A673 (cell line): ENCODE measurements around the gene GLCE. TPM values are rescaled to one million over a fixed set of nuclear protein-coding genes. Genes with fewer than 3 reads are reported as not detected.

Experiments
- BruUV-seq: library from RNA; stranded (reverse); fragments of 400-500 nt; replicated peaks from 2 replicates; lab custom pipeline; 2021; lab: Mats Ljungman, UMichigan
- CTCF ChIA-PET: fragments of 300-600 bp; sonication (Branson Sonifier 250); formaldehyde crosslinking; loops from one replicate; lab custom pipeline; 2022; ENCODE audit warnings: antibody characterized with exemption; lab: Charles Lee
- POLR2A ChIA-PET: fragments of 300-600 bp; sonication (Branson Sonifier 250); formaldehyde crosslinking; loops from one replicate; lab custom pipeline; 2022; ENCODE audit warnings: antibody characterized with exemption; ENCODE audit not compliant: low non-redundant PET; lab: Charles Lee
- DNase-seq: peaks from one replicate; pipeline ENCODE4 v3.0.0-alpha.2; 2015; ENCODE audit warnings: low spot score
- H3K27ac ChIP-seq: fragments of 200-600 bp; sonication (generic); 2 replicates; pipeline ENCODE4 v1.5.1; 2016; ENCODE audit warnings: mixed run types, low read depth, mild to moderate bottlenecking, mixed read lengths, antibody characterized with exemption, low read length; ENCODE audit not compliant: poor library complexity, severe bottlenecking
- H3K27me3 ChIP-seq: fragments of 200-600 bp; sonication (generic); replicated peaks from 2 replicates; pipeline ENCODE4 v1.6.1; 2017; ENCODE audit warnings: mixed run types, low read depth, mild to moderate bottlenecking, mixed read lengths, antibody characterized with exemption, low read length; ENCODE audit not compliant: insufficient read depth, poor library complexity
- H3K36me3 ChIP-seq: fragments of 200-600 bp; sonication (generic); 2 replicates; pipeline ENCODE4 v1.6.1; 2016; ENCODE audit warnings: mixed run types, mild to moderate bottlenecking, mixed read lengths, antibody characterized with exemption, low read length; ENCODE audit not compliant: insufficient read depth, poor library complexity, severe bottlenecking
- H3K4me1 ChIP-seq: fragments of 200-600 bp; sonication (generic); 2 replicates; pipeline ENCODE4 v1.6.1; 2017; ENCODE audit warnings: mixed run types, mild to moderate bottlenecking, mixed read lengths, antibody characterized with exemption, low read length; ENCODE audit not compliant: insufficient read depth, poor library complexity, severe bottlenecking
- H3K4me3 ChIP-seq: fragments of 200-600 bp; sonication (generic); 2 replicates; pipeline ENCODE4 v1.5.1; 2016; ENCODE audit warnings: low read depth, mixed run types, mild to moderate bottlenecking, mixed read lengths, low read length; ENCODE audit not compliant: poor library complexity, severe bottlenecking
- H3K9me3 ChIP-seq: fragments of 200-600 bp; sonication (generic); 2 replicates; pipeline ENCODE4 v1.6.1; 2016; ENCODE audit warnings: mixed run types, low read depth, mild to moderate bottlenecking, mixed read lengths, antibody characterized with exemption, low read length; ENCODE audit not compliant: poor library complexity, severe bottlenecking
- EZH2 ChIP-seq: fragments of 200-600 bp; sonication (generic); IDR thresholded peaks from 2 replicates; pipeline ENCODE4 v1.6.1; 2017; ENCODE audit warnings: borderline replicate concordance, low read depth, mild to moderate bottlenecking, mixed read lengths, antibody characterized with exemption, low read length; ENCODE audit not compliant: poor library complexity, severe bottlenecking
- intact Hi-C: fragments of 100-400 bp; cut with micrococcal nuclease; formaldehyde crosslinking; loops from one replicate; pipeline ENCODE4 v1.10.0; 2022; ENCODE audit not compliant: unreplicated experiment
- total RNA-seq: library from RNA; stranded (reverse); gene quantifications from 2 replicates; pipeline ENCODE4 v1.2.3, GENCODE V29; 2021
- TF ChIP-seq, protein P1 (sequence below): fragments of 300-800, 200-600 bp; sonication (generic); conservative IDR thresholded peaks from 2 replicates; pipeline ENCODE4 v1.5.1; 2017; ENCODE audit warnings: low read depth, mild to moderate bottlenecking, antibody characterized with exemption, low read length, moderate library complexity, mixed read lengths

Gene GLCE
- total RNA-seq, 1 experiment from 2014 or later, result 44.6 TPM

DNA sequence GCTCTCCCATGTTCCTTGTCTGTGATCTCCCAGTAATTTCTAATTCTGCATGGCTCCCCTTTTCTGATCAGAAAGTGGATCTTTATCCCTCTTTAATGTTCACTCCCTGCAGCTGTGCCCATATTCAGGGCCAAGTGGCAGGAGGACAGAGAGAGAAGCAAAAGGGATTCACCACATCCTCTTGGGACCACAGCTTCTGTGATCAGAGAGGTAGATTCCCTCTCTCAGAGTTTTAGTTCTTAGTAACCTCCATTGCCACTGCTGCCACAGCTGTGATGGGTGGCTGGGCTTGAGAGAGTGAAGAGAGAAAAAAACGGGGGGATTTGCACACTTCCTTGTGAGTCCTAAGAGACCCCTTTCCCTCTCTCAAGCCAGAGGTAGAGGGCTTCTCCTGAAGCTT lies 49.2 kb downstream of the GLCE start:
- DNase-seq, result no peak
- no peak overlapping the region for H3K27ac ChIP-seq
- TF ChIP-seq EZH2, result no peak
- TF ChIP-seq, protein P1, sequence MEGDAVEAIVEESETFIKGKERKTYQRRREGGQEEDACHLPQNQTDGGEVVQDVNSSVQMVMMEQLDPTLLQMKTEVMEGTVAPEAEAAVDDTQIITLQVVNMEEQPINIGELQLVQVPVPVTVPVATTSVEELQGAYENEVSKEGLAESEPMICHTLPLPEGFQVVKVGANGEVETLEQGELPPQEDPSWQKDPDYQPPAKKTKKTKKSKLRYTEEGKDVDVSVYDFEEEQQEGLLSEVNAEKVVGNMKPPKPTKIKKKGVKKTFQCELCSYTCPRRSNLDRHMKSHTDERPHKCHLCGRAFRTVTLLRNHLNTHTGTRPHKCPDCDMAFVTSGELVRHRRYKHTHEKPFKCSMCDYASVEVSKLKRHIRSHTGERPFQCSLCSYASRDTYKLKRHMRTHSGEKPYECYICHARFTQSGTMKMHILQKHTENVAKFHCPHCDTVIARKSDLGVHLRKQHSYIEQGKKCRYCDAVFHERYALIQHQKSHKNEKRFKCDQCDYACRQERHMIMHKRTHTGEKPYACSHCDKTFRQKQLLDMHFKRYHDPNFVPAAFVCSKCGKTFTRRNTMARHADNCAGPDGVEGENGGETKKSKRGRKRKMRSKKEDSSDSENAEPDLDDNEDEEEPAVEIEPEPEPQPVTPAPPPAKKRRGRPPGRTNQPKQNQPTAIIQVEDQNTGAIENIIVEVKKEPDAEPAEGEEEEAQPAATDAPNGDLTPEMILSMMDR, result no peak
- BruUV-seq, result no TSS peak
- H3K36me3 ChIP-seq, result no peaks in the 10 kb centered on the region
- H3K27me3 ChIP-seq, result no peaks in the 10 kb centered on the region
- no peaks in the 10 kb centered on the region for H3K4me1 ChIP-seq
- POLR2A ChIA-PET, result no interaction called here
- intact Hi-C loops, result no loop called here
- CTCF ChIA-PET, result no interaction called here
- peaks cover 4% of the 10 kb centered on the region for H3K9me3 ChIP-seq
- H3K4me3 ChIP-seq, result no peak overlapping the region

DNA sequence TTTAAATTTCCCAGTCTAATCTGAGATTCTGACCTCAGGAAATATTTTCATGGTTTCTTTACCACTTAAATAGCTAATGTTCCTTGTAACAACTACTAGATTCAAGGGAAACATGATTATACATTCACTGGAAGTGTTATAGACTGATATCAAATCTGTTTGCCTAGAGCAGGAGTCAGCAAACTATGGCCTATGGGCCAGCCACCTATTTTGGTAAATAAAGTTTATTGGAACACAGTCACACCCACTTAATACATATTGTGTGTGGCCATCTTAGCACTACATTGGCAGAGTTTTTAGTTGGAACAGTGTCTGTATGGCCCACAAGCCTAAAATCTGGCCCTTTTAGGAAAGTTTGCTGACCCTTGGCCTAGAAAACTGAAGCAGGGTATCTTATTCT lies 50.1 kb downstream of the GLCE start:
- TF ChIP-seq, protein P1, result no peak
- BruUV-seq, result no TSS peak
- intact Hi-C loops, result no loop called here
- Histone ChIP-seq H3K9me3 (no peaks in the 10 kb centered on the region), H3K4me3 (no peak overlapping the region), H3K36me3 (no peaks in the 10 kb centered on the region), H3K27ac (no peak overlapping the region), H3K27me3 (no peaks in the 10 kb centered on the region), H3K4me1 (no peaks in the 10 kb centered on the region)
- CTCF ChIA-PET, result no interaction called here
- POLR2A ChIA-PET, result no interaction called here
- no peak for DNase-seq

- Histone ChIP-seq H3K9me3 (no peaks in the 10 kb centered on the region), H3K4me1 (no peaks in the 10 kb centered on the region), H3K4me3 (no peak overlapping the region), H3K36me3 (no peaks in the 10 kb centered on the region), H3K27me3 (no peaks in the 10 kb centered on the region), H3K27ac (no peak overlapping the region)
- BruUV-seq, result no TSS peak
- intact Hi-C loops, result no loop called here
- ChIA-PET CTCF (no interaction called here), POLR2A (no interaction called here)
- TF ChIP-seq, protein P1, result peak; percentile 27; the same call in 1 of the 2 replicates
- TF ChIP-seq EZH2, result no peak
- DNase-seq, result no peak
Observed at GRCh38 chr15:69213786-69214185, 53.4 kb downstream of the GLCE start.
